Measurements from ENCODE around the gene SDCBP2. TPM values are rescaled to one million over a fixed set of nuclear protein-coding genes. Genes with fewer than 3 reads are reported as not detected.

The SDCBP2 gene
- total and polyA plus RNA-seq, 2 experiments from 2014 or later, result 3.2 to 5.3 TPM

DNA sequence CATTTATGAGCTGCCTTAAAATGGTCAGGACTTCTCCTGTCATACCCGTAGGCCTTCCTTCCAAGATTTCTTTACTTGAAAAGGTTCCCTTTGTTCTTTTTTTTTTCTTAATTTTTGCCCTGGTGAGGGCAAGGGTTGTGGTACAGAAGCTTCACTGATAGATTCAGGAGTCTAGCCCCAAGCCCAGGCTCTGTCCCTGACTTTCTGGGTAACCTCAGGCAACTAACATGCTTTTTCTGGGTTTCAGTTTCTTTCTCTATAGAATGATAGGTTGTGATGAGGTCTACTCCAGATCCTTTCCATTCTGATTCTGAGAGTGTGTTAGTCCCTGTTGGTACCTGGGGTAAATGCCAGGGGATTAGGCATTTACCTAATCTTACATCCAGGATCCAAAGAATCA is 41.6 kb downstream of the SDCBP2 start (continued):
- no peak for TF ChIP-seq POLR2AphosphoS5 (IDR thresholded peaks at IDR 0.05; ENCODE audit: low read depth)
- TF ChIP-seq ZNF331 (CRISPR knock-in tag; IDR thresholded peaks at IDR 0.05; ENCODE audit: low read depth), result no peak
- TF ChIP-seq, protein P1, sequence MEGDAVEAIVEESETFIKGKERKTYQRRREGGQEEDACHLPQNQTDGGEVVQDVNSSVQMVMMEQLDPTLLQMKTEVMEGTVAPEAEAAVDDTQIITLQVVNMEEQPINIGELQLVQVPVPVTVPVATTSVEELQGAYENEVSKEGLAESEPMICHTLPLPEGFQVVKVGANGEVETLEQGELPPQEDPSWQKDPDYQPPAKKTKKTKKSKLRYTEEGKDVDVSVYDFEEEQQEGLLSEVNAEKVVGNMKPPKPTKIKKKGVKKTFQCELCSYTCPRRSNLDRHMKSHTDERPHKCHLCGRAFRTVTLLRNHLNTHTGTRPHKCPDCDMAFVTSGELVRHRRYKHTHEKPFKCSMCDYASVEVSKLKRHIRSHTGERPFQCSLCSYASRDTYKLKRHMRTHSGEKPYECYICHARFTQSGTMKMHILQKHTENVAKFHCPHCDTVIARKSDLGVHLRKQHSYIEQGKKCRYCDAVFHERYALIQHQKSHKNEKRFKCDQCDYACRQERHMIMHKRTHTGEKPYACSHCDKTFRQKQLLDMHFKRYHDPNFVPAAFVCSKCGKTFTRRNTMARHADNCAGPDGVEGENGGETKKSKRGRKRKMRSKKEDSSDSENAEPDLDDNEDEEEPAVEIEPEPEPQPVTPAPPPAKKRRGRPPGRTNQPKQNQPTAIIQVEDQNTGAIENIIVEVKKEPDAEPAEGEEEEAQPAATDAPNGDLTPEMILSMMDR (conservative IDR thresholded peaks at IDR 0.05; ENCODE audit: low read depth in 2 of 2), result no peak
- no peak for TF ChIP-seq NANOG (IDR thresholded peaks at IDR 0.05; ENCODE audit: borderline replicate concordance)
- no peak for TF ChIP-seq EZH2 (IDR thresholded peaks at IDR 0.05; ENCODE audit: low read depth, unreplicated experiment)
- no peak for TF ChIP-seq EZH2phosphoT487 (IDR thresholded peaks at IDR 0.05; ENCODE audit: unreplicated experiment)

GRCh38 chr20:1286267-1287024 is 42.5 kb downstream of the SDCBP2 start:
- H3K4me1 Mint-ChIP-seq, result no peaks in the 10 kb centered on the region
- no peaks in the 10 kb centered on the region for H3K36me3 Mint-ChIP-seq (ENCODE audit: low read depth)
- H3K27me3 Mint-ChIP-seq (ENCODE audit: insufficient read depth, low read depth, poor library complexity), result peaks cover 3% of the 10 kb centered on the region
- Histone ChIP-seq H3K79me2 (replicated peaks; ENCODE audit: insufficient read depth) (no peaks in the 10 kb centered on the region), H3K27ac (ENCODE audit: low read depth) (no peak overlapping the region), H4K20me1 (replicated peaks; ENCODE audit: insufficient read depth) (0 out of 2 replicates have a peak, but pooled peaks cover 3% of the 10 kb centered on the region), H3K4me3 (no peak overlapping the region), H3K9me2 (ENCODE audit: insufficient read depth) (no peaks in the 10 kb centered on the region), H3F3A (replicated peaks; ENCODE audit: low read depth) (no peaks in the 10 kb centered on the region), H3K4me1 (ENCODE audit: insufficient read depth) (no peaks in the 10 kb centered on the region), H3K4me2 (no peak overlapping the region), H3K27me3 (ENCODE audit: insufficient read depth) (no peaks in the 10 kb centered on the region), H2AFZ (no peak overlapping the region), H3K36me3 (ENCODE audit: insufficient read depth) (no peaks in the 10 kb centered on the region)
- DNase-seq (ENCODE audit: low spot score), result no peak
- ATAC-seq, result peak; percentile 33; the same call in 2 of the 3 replicates
- H3K27ac Mint-ChIP-seq, result no peak overlapping the region
- H3K4me3 Mint-ChIP-seq, result no peak overlapping the region
- H3K9me3 Mint-ChIP-seq, result no peaks in the 10 kb centered on the region
- TF ChIP-seq JUNB (IDR thresholded peaks at IDR 0.05; ENCODE audit: unreplicated experiment) (no peak), NANOG (IDR thresholded peaks at IDR 0.05; ENCODE audit: borderline replicate concordance) (no peak), ZNF331 (CRISPR knock-in tag; IDR thresholded peaks at IDR 0.05; ENCODE audit: low read depth) (no peak), ETS1 (IDR thresholded peaks at IDR 0.05) (no peak), CREB1 (CRISPR knock-in tag; IDR thresholded peaks at IDR 0.05; ENCODE audit: low read depth) (no peak), ZNF114 (CRISPR knock-in tag; IDR thresholded peaks at IDR 0.05) (no peak), STAT1 (IDR thresholded peaks at IDR 0.05; ENCODE audit: unreplicated experiment) (no peak), POLR2AphosphoS5 (IDR thresholded peaks at IDR 0.05; ENCODE audit: low read depth) (no peak), EZH2phosphoT487 (IDR thresholded peaks at IDR 0.05; ENCODE audit: unreplicated experiment) (no peak), EZH2 (IDR thresholded peaks at IDR 0.05; ENCODE audit: low read depth, unreplicated experiment) (no peak)
- TF ChIP-seq, protein P2, sequence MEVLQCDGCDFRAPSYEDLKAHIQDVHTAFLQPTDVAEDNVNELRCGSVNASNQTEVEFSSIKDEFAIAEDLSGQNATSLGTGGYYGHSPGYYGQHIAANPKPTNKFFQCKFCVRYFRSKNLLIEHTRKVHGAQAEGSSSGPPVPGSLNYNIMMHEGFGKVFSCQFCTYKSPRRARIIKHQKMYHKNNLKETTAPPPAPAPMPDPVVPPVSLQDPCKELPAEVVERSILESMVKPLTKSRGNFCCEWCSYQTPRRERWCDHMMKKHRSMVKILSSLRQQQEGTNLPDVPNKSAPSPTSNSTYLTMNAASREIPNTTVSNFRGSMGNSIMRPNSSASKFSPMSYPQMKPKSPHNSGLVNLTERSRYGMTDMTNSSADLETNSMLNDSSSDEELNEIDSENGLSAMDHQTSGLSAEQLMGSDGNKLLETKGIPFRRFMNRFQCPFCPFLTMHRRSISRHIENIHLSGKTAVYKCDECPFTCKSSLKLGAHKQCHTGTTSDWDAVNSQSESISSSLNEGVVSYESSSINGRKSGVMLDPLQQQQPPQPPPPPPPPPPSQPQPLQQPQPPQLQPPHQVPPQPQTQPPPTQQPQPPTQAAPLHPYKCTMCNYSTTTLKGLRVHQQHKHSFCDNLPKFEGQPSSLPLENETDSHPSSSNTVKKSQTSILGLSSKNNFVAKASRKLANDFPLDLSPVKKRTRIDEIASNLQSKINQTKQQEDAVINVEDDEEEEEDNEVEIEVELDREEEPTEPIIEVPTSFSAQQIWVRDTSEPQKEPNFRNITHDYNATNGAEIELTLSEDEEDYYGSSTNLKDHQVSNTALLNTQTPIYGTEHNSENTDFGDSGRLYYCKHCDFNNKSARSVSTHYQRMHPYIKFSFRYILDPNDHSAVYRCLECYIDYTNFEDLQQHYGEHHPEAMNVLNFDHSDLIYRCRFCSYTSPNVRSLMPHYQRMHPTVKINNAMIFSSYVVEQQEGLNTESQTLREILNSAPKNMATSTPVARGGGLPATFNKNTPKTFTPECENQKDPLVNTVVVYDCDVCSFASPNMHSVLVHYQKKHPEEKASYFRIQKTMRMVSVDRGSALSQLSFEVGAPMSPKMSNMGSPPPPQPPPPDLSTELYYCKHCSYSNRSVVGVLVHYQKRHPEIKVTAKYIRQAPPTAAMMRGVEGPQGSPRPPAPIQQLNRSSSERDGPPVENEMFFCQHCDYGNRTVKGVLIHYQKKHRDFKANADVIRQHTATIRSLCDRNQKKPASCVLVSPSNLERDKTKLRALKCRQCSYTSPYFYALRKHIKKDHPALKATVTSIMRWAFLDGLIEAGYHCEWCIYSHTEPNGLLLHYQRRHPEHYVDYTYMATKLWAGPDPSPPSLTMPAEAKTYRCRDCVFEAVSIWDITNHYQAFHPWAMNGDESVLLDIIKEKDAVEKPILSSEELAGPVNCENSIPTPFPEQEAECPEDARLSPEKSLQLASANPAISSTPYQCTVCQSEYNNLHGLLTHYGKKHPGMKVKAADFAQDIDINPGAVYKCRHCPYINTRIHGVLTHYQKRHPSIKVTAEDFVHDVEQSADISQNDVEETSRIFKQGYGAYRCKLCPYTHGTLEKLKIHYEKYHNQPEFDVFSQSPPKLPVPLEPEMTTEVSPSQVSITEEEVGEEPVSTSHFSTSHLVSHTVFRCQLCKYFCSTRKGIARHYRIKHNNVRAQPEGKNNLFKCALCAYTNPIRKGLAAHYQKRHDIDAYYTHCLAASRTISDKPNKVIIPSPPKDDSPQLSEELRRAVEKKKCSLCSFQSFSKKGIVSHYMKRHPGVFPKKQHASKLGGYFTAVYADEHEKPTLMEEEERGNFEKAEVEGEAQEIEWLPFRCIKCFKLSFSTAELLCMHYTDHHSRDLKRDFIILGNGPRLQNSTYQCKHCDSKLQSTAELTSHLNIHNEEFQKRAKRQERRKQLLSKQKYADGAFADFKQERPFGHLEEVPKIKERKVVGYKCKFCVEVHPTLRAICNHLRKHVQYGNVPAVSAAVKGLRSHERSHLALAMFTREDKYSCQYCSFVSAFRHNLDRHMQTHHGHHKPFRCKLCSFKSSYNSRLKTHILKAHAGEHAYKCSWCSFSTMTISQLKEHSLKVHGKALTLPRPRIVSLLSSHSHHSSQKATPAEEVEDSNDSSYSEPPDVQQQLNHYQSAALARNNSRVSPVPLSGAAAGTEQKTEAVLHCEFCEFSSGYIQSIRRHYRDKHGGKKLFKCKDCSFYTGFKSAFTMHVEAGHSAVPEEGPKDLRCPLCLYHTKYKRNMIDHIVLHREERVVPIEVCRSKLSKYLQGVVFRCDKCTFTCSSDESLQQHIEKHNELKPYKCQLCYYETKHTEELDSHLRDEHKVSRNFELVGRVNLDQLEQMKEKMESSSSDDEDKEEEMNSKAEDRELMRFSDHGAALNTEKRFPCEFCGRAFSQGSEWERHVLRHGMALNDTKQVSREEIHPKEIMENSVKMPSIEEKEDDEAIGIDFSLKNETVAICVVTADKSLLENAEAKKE (CRISPR knock-in tag; IDR thresholded peaks at IDR 0.05), result no peak
- TF ChIP-seq, protein P1 (conservative IDR thresholded peaks at IDR 0.05; ENCODE audit: low read depth in 2 of 2), result no peak

All from GM23338 (cell line).